Subcutaneous abdominal adipose tissue (tissue), 5 donors: ENCODE results near the gene ATOH7.
A peak's percentile ranks its signal among the peaks of the same experiment; 100 is the strongest.
"Not testable (repeated sequence)": the region's sequence is repeated elsewhere in the genome, so short reads cannot be mapped to it uniquely, and the experiment has no call there.

Experiments used
- H3K27ac ChIP-seq: one replicate; pipeline ENCODE4 v1.7.0; 2013; ENCODE audit warnings: low read depth, mild to moderate bottlenecking, inconsistent platforms, low read length, moderate library complexity
- H3K27me3 ChIP-seq, 5 donors: one replicate each; pipeline ENCODE4 v1.7.0; 2013; ENCODE audit warnings: low read length in 5 of 5, inconsistent platforms in 1 of 5; ENCODE audit not compliant: control insufficient read depth in 5 of 5, insufficient read depth in 4 of 5
- H3K36me3 ChIP-seq, 5 donors: one replicate each; pipeline ENCODE4 v1.7.0; 2013; ENCODE audit warnings: low read length in 5 of 5; ENCODE audit not compliant: control insufficient read depth in 5 of 5, insufficient read depth in 5 of 5
- H3K4me1 ChIP-seq, 5 donors: one replicate each; pipeline ENCODE4 v1.7.0; 2013; ENCODE audit warnings: low read length in 5 of 5, mild to moderate bottlenecking in 3 of 5, moderate library complexity in 1 of 5; ENCODE audit not compliant: control insufficient read depth in 5 of 5, insufficient read depth in 5 of 5
- H3K4me3 ChIP-seq, 5 donors: one replicate each; pipeline ENCODE4 v1.7.0; 2013; ENCODE audit warnings: low read length in 5 of 5, low read depth in 1 of 5
- H3K9ac ChIP-seq, 5 donors: one replicate each; pipeline ENCODE4 v1.7.0; 2013; ENCODE audit warnings: low read length in 5 of 5, mild to moderate bottlenecking in 4 of 5, moderate library complexity in 3 of 5
- H3K9me3 ChIP-seq, 5 donors: one replicate each; pipeline ENCODE4 v1.7.0; 2013; ENCODE audit warnings: low read length in 5 of 5; ENCODE audit not compliant: control insufficient read depth in 5 of 5
- donor health status: healthy.
- donor health status: healthy.
- donor health status: healthy.
- donor health status: healthy.
- donor health status: healthy.

Gene ATOH7

DNA sequence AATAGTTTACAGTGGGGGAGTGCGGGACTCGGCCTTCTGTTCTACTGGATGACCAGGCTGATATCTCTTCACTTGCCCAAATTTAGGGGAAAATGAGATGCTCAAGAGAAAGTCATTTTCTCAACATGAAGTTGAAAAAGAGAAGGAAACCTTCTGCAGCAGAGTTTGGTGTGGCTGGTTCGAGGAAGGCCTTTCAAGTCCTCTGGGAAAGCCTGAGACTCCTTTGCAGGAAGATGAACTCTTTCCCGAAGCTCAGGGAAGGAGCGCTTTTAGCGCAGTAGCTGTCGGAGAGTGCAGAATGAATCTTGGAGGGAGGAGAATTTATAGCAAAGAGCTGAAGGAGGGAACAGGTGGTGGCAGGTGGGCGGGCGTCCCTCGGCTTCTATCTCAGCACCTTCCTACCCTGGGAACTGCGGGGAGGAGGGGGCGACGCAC is at the start of gene ATOH7:
TSS of gene ATOH7 (minus strand) at position 297 of the 435 bp plus-strand sequence. CDS start 436 bp downstream, outside the sequence.
- H3K9me3 ChIP-seq, result no peaks in the 10 kb centered on the region
- H3K27me3 ChIP-seq, result peaks cover 0 to 5% (median 0%) of the 10 kb centered on the region in 5 donors
- H3K36me3 ChIP-seq, result no peaks in the 10 kb centered on the region
- no peak within 1 kb of the TSS for H3K27ac ChIP-seq
- peaks cover 3 to 15% (median 13%) of the 10 kb centered on the region in 5 donors for H3K4me1 ChIP-seq
- peak within 1 kb of the TSS; percentile 45 to 92 (median 79) for H3K4me3 ChIP-seq
- peak within 1 kb of the TSS in 4 of 5 donors; percentile 32 to 73 (median 56) for H3K9ac ChIP-seq

DNA sequence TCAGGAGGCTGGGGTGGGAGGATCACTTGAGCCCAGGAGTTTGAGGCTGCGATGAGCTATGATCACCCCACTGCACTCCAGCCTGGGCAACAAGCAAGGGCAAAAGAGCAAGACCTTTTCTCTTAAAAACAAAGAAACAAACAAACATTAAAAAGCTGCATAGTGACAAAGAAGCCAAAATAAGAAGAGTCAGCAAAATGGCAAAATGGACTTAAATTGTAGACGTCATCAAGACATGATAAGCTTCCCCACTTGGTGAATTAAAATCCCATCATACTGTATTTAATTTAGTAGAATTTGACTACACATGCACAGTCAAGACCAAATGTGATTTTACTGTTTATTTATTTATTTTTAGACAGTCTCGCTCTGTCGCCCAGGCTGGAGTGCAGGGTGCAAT is 48.8 kb upstream of the ATOH7 start:
- Histone ChIP-seq H3K36me3 (peaks cover 0 to 8% (median 0%) of the 10 kb centered on the region in 5 donors), H3K27me3 (no peaks in the 10 kb centered on the region), H3K9ac (no peak overlapping the region), H3K4me3 (no peak overlapping the region), H3K4me1 (no peaks in the 10 kb centered on the region), H3K9me3 (peaks cover 0 to 7% (median 0%) of the 10 kb centered on the region in 5 donors), H3K27ac (no peak overlapping the region)

DNA sequence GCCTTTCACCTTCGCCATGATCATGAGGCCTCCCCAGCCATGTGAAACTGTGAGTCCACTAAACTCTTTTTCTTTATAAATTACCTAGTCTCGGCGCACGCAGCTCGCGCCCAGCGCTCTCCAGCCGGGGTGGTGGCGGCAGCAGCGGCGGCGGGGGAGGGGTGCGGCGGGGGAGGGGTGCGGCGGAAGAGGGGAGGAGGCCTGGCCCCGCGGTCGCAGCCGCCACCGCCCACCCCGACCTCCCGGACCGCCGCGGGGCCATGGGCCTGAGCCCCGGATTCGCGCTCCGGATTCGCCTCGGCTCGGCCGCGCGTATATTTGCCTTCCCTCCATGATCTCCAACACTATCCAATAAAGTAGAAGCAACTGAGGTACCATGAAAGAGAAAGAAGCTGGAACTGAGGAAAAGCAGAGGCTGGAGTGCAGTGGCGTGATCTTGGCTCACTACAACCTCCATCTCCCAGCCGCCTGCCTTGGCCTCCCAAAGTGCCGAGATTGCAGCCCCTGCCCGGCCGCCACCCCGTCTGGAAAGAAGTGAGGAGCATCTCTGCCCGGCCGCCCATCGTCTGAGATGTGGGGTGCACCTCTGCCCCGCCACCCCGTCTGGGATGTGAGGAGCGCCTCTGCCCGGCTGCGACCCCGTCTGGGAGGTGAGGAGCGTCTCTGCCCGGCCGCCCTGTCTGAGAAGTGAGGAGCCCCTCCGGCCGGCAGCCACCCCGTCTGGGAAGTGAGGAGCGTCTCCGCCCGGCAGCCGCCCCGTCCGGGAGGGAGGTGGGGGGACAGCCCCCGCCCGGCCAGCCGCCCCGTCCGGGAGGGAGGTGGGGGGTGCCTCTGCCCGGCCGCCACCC is 47.2 kb upstream of the ATOH7 start:
- H3K27ac ChIP-seq, H3K4me3 ChIP-seq, H3K9ac ChIP-seq, H3K27me3 ChIP-seq, H3K4me1 ChIP-seq, H3K36me3 ChIP-seq, H3K9me3 ChIP-seq: not testable (repeated sequence)

DNA sequence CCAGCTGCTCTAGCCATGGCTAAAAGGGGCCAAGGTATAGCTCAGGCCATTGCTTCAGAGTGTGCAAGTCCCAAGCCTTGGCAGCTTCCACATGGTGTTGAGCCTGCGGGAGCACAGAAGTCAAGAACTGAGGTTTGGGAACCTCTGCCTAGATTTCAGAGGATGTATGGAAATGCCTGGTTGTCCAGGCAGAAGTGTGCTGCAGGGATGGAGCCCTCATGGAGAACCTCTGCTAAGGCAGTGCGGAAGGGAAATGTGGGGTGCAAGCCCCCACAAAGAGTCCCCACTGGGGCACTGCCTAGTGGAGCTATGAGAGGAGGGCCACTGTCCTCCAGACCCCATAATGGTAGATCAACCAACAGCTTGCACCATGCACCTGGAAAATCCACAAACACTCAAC is 45.9 kb upstream of the ATOH7 start:
- not testable (repeated sequence) for H3K27me3 ChIP-seq, H3K4me3 ChIP-seq, H3K9me3 ChIP-seq, H3K4me1 ChIP-seq, H3K36me3 ChIP-seq, H3K9ac ChIP-seq, H3K27ac ChIP-seq

DNA sequence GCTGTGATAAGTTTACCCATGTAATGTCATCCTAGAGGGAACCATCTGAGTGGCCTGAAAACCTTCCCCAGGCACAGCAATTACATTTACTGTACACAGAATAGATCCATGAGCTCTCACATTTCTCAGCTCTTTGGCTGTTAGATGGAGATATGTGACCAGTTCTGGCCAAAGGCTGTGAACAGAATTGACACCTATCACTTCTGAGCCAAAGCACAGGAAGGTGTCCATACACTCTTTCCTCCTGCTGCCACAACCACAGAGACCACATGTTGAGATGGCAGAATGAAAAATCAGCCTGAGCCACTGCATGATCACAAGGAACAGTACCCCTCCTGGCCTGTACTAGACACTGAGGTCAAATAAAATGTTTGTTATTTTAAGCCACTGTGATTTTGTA is 44.3 kb upstream of the ATOH7 start:
- no peak overlapping the region for H3K27ac ChIP-seq
- H3K4me1 ChIP-seq, result no peaks in the 10 kb centered on the region
- no peaks in the 10 kb centered on the region for H3K36me3 ChIP-seq
- H3K9ac ChIP-seq, result no peak overlapping the region
- no peak overlapping the region for H3K4me3 ChIP-seq
- H3K27me3 ChIP-seq, result no peaks in the 10 kb centered on the region
- peaks cover 0 to 7% (median 0%) of the 10 kb centered on the region in 5 donors for H3K9me3 ChIP-seq

- Histone ChIP-seq H3K36me3 (no peaks in the 10 kb centered on the region), H3K27me3 (no peaks in the 10 kb centered on the region), H3K4me1 (no peaks in the 10 kb centered on the region), H3K9me3 (peaks cover 0 to 7% (median 0%) of the 10 kb centered on the region in 5 donors), H3K9ac (no peak overlapping the region), H3K27ac (no peak overlapping the region), H3K4me3 (no peak overlapping the region)
Measured at GRCh38 chr10:68275600-68276126, 43.8 kb upstream of the ATOH7 start.

- Histone ChIP-seq H3K4me3 (no peak overlapping the region), H3K4me1 (no peaks in the 10 kb centered on the region), H3K36me3 (no peaks in the 10 kb centered on the region), H3K27me3 (no peaks in the 10 kb centered on the region), H3K9ac (no peak overlapping the region), H3K9me3 (peaks cover 0 to 3% (median 0%) of the 10 kb centered on the region in 5 donors), H3K27ac (no peak overlapping the region)
Measured at GRCh38 chr10:68272833-68273232, 40.9 kb upstream of the ATOH7 start.

- no peaks in the 10 kb centered on the region for H3K9me3 ChIP-seq
Measured at GRCh38 chr10:68271196-68271882, 39.4 kb upstream of the ATOH7 start.

DNA sequence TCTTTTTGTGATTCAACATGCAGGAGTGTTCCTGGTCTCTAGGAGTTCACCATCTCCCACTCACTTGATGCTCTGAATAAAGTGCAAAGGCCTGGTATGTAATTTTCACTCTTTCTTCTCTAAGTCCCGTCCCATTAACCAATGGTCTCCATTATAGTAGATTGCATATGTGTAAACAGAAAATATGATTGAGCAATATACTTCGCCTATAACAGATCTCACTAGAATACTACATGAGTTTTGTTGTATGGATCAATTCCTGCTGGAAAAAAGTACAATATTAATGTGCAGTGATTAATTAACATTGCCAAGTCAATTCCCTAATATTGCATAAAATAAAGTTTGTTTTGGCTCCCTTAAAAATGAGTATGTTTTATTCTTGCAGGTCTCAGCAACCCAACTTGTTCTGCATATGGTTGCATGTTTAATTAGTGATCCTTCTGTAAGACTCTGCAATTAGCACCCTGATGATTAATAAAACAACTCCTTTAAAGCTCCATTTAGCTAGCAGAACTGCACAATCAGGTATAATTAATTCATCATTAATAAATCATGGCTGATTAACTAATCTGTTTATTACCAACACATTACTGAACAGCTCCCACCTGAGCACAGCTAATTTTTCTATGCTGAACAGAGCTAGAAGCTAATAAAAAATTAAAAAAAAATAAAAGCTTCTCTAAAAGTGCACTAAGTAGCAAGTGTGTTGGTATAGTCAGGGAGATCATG is 37.8 kb upstream of the ATOH7 start:
- Histone ChIP-seq H3K36me3 (no peaks in the 10 kb centered on the region), H3K27me3 (no peaks in the 10 kb centered on the region), H3K4me1 (no peaks in the 10 kb centered on the region), H3K9ac (no peak overlapping the region), H3K27ac (no peak overlapping the region), H3K4me3 (no peak overlapping the region), H3K9me3 (peaks cover 0 to 4% (median 0%) of the 10 kb centered on the region in 5 donors)

More at GRCh38 chr10:68271196-68271882, 39.4 kb upstream of the ATOH7 start:
- Histone ChIP-seq H3K9ac (no peak overlapping the region), H3K4me3 (no peak overlapping the region), H3K27me3 (no peaks in the 10 kb centered on the region), H3K27ac (no peak overlapping the region), H3K4me1 (no peaks in the 10 kb centered on the region), H3K36me3 (no peaks in the 10 kb centered on the region)
